GM12878 (cell line): ENCODE measurements around the gene EPB41L4A. TPM values are rescaled to one million over a fixed set of nuclear protein-coding genes. Genes with fewer than 3 reads are reported as not detected.
A peak's percentile ranks its signal among the peaks of the same experiment; 100 is the strongest.

ENCODE experiments used
- ATAC-seq: fragments of 200-7000 bp; cut with Tn5 transposase; 3 replicates; pipeline ENCODE4 v1.9.1; 2020; ENCODE audit warnings: mild to moderate bottlenecking, moderate library complexity
- BruUV-seq: library from RNA; stranded (reverse); fragments of 400-500 nt; replicated peaks from 2 replicates; lab custom pipeline; 2021; lab: Mats Ljungman, UMichigan
- CTCF ChIA-PET: fragments of 300-600 bp; sonication (Branson Sonifier 250); formaldehyde crosslinking; extraction: SDS; loops from one replicate; lab custom pipeline; 2021; ENCODE audit warnings: inconsistent platforms; lab: Yijun Ruan, JAX
- POLR2A ChIA-PET: fragments of 350-600 bp; formaldehyde crosslinking; extraction: SDS; loops from one replicate; lab custom pipeline; 2021; ENCODE audit warnings: inconsistent platforms; lab: Charles Lee
- RAD21 ChIA-PET: fragments of 300-600 bp; sonication (Branson Sonifier 250); formaldehyde crosslinking; loops from one replicate; lab custom pipeline; 2023; ENCODE audit warnings: antibody characterized with exemption; ENCODE audit not compliant: unreplicated experiment; lab: Charles Lee
- SMC1A ChIA-PET: fragments of 300-600 bp; sonication (Branson Sonifier 250); formaldehyde crosslinking; loops from one replicate; lab custom pipeline; 2023; ENCODE audit not compliant: unreplicated experiment, uncharacterized antibody; lab: Charles Lee
- DNase-seq: peaks from one replicate; pipeline ENCODE4 v3.0.0-alpha.2; 2011; ENCODE audit warnings: low read depth, low spot score
- FAIRE-seq: peaks from 3 replicates; lab custom pipeline; 2011; peaks lifted over from hg19 to GRCh38; lab: Jason Lieb, UNC
- H2AFZ ChIP-seq: 2 replicates; pipeline ENCODE4 v1.6.0; 2011; ENCODE audit warnings: low read depth, low read length, control low read depth; ENCODE audit not compliant: control insufficient read depth
- H3K27ac ChIP-seq: 2 replicates; pipeline ENCODE4 v1.5.1; 2011; ENCODE audit warnings: control low read depth; ENCODE audit not compliant: control insufficient read depth, insufficient read depth
- H3K27me3 ChIP-seq, 2 experiments: replicated peaks in 1 of 2; 2 replicates each; pipeline versions ENCODE4 v1.6.0 to v1.6.1; 2011; ENCODE audit warnings: low read length in 1 of 2; ENCODE audit not compliant: control insufficient read depth in 2 of 2, insufficient read depth in 2 of 2
- H3K36me3 ChIP-seq, 2 experiments: 2 replicates each; pipeline ENCODE4 v1.5.1; 2011; ENCODE audit warnings: low read length in 1 of 2; ENCODE audit not compliant: control insufficient read depth in 2 of 2, insufficient read depth in 2 of 2
- H3K4me1 ChIP-seq: 2 replicates; pipeline ENCODE4 v1.6.1; 2011; ENCODE audit warnings: mild to moderate bottlenecking, low read length, moderate library complexity, mixed read lengths; ENCODE audit not compliant: control insufficient read depth, insufficient read depth
- H3K4me2 ChIP-seq: 2 replicates; pipeline ENCODE4 v1.6.0; 2011; ENCODE audit warnings: control low read depth; ENCODE audit not compliant: control insufficient read depth, insufficient read depth
- H3K4me3 ChIP-seq: fragments of 200-600 bp; sonication (generic); 2 replicates; pipeline ENCODE4 v1.5.1; 2016
- H3K79me2 ChIP-seq: 2 replicates; pipeline ENCODE4 v1.6.0; 2011; ENCODE audit warnings: low read length; ENCODE audit not compliant: control insufficient read depth, insufficient read depth
- H3K9ac ChIP-seq: 2 replicates; pipeline ENCODE4 v1.8.0; 2011; ENCODE audit warnings: low read length, control low read depth, mixed read lengths; ENCODE audit not compliant: control insufficient read depth, insufficient read depth
- H3K9me3 ChIP-seq: replicated peaks from 3 replicates; pipeline ENCODE4 v1.5.1; 2011; ENCODE audit warnings: mild to moderate bottlenecking, low read length; ENCODE audit not compliant: control insufficient read depth, insufficient read depth
- H4K20me1 ChIP-seq: 2 replicates; pipeline ENCODE4 v1.6.0; 2011; ENCODE audit not compliant: control insufficient read depth, insufficient read depth
- BMI1 ChIP-seq: fragments of 450-650 bp; IDR thresholded peaks from 2 replicates; pipeline ENCODE4 v1.6.1; 2016; ENCODE audit warnings: mild to moderate bottlenecking, moderate library complexity, borderline replicate concordance
- CREM ChIP-seq: IDR thresholded peaks from 2 replicates; pipeline ENCODE4 v1.6.1; 2014; ENCODE audit warnings: antibody characterized with exemption, low read depth
- DPF2 ChIP-seq: fragments of 450-650 bp; IDR thresholded peaks from 2 replicates; pipeline ENCODE4 v1.6.1; 2017; ENCODE audit warnings: mild to moderate bottlenecking
- GATAD2B ChIP-seq: fragments of 450-650 bp; conservative IDR thresholded peaks from 2 replicates; pipeline ENCODE4 v1.6.1; 2017; ENCODE audit warnings: low read depth, mild to moderate bottlenecking, moderate library complexity
- NFXL1 ChIP-seq: fragments of 450-650 bp; IDR thresholded peaks from 2 replicates; pipeline ENCODE4 v1.6.1; 2017; ENCODE audit warnings: antibody characterized with exemption, mild to moderate bottlenecking, borderline replicate concordance
- NRF1 ChIP-seq: conservative IDR thresholded peaks from 2 replicates; pipeline ENCODE4 v1.6.1; 2011; ENCODE audit warnings: mild to moderate bottlenecking, low read depth, low read length, improper control_type of control experiment
- SMAD5 ChIP-seq: IDR thresholded peaks from 2 replicates; pipeline ENCODE4 v1.6.1; 2016; ENCODE audit warnings: antibody characterized with exemption, low read depth
- SREBF1 ChIP-seq: IDR thresholded peaks from 2 replicates; pipeline ENCODE4 v1.6.1; 2012; ENCODE audit warnings: mild to moderate bottlenecking, low read length
- ZBTB11 ChIP-seq: fragments of 450-650 bp; formaldehyde crosslinking; IDR thresholded peaks from 2 replicates; pipeline ENCODE4 v1.5.0; 2022; ENCODE audit warnings: mild to moderate bottlenecking, missing genetic modification characterization
- ZNF274 ChIP-seq: IDR thresholded peaks from one replicate; pipeline ENCODE4 v1.8.0; 2011; ENCODE audit not compliant: insufficient read length, insufficient read depth
- WGBS: methylation state at CpG from one replicate; pipeline ENCODE4 v1.1.6; 2016; ENCODE audit warnings: low lambda C conversion rate; ENCODE audit not compliant: insufficient replicate concordance, insufficient coverage; ENCODE audit errors: missing lambda C conversion rate; 5-methylcytosine and 5-hydroxymethylcytosine counted together
- in situ Hi-C: fragments of 300-500 bp; cut with MboI; formaldehyde crosslinking; loops from 9 replicates; pipeline ENCODE4 v1.14.3; 2018; ENCODE audit warnings: mixed read lengths
- intact Hi-C: fragments of 100-400 bp; cut with micrococcal nuclease; formaldehyde crosslinking; loops from one replicate; pipeline ENCODE4 v1.14.2; 2022; ENCODE audit not compliant: unreplicated experiment
- polyA plus RNA-seq, 11 experiments: library from polyadenylated mRNA; depleted of rRNA in 4 of 11; unstranded in 6 of 11; stranded (reverse) in 5 of 11; fragments of >200 nt; fragmentation: Nextera tagmentation in 4 of 11; fragmentation: Illumina TruSeq in 1 of 11; extraction: Ambion mirVana in 4 of 11; extraction: Trizol in 1 of 11; gene quantifications; 1 replicate in 1 of 11; 2 replicates in 10 of 11; pipeline versions ENCODE4 v1.2.1 to v1.2.3, GENCODE V29; 2011 to 2016; ENCODE audit warnings: inconsistent platforms in 2 of 11, missing spikeins in 2 of 11, low read depth in 1 of 11
- total RNA-seq, 4 experiments: library from RNA; depleted of rRNA in 3 of 4; stranded (reverse); fragments of >200 nt in 3 of 4; fragmentation: Illumina TruSeq in 1 of 4; extraction: Trizol in 1 of 4; gene quantifications; 2 replicates each; pipeline versions ENCODE4 v1.2.1 to v1.2.3, GENCODE V29; 2013 to 2021

Gene EPB41L4A
- total and polyA plus RNA-seq, 10 of the 15 experiments (the other 5 are each of a cell fraction or from before 2014, with no cell fraction given) = 0.10 to 0.67 (median 0.30) TPM

GRCh38 chr5:112183874-112184273, 235.2 kb downstream of the EPB41L4A start (continued):
- TF ChIP-seq GATAD2B = no peak
- TF ChIP-seq DPF2 = no peak
- TF ChIP-seq CREM = no peak

- no peak overlapping the region for H3K4me2 ChIP-seq
- FAIRE-seq = no peak
- BruUV-seq = no TSS peak
- H3K4me3 ChIP-seq = no peak overlapping the region
- no peak overlapping the region for H2AFZ ChIP-seq
- in situ Hi-C loops = no loop called here
- H4K20me1 ChIP-seq = no peaks in the 10 kb centered on the region
- H3K4me1 ChIP-seq = no peaks in the 10 kb centered on the region
- no peaks in the 10 kb centered on the region for H3K79me2 ChIP-seq
- intact Hi-C loops = no loop called here
- SMC1A ChIA-PET = interaction anchor here (1.5 kb wide), 1 partner anchor 8 kb away, joined by 7 read pairs; no protein-coding TSS in a partner anchor
- TF ChIP-seq BMI1 (peak; percentile 58), SREBF1 (no peak)
- TF ChIP-seq, all 136 proteins: peak for 1
- ChIA-PET RAD21 (no interaction called here), CTCF (interaction anchor here (0.6 to 3.9 kb wide), 2 partner anchors 8 to 203 kb away, joined by 3 to 23 read pairs; no protein-coding TSS in a partner anchor), POLR2A (no interaction called here)
- DNase-seq (no peak), ATAC-seq (no peak; the same call in 2 of the 3 replicates)
- 42% methylated on average over 8 of the region's 8 CpGs for WGBS
- Histone ChIP-seq H3K27ac (no peak overlapping the region), H3K27me3 (no peaks in the 10 kb centered on the region; a peak in 2 of 4 replicates), H3K36me3 (no peaks in the 10 kb centered on the region), H3K9me3 (no peaks in the 10 kb centered on the region), H3K9ac (no peak overlapping the region)
Measured at GRCh38 chr5:112183103-112183711, 235.9 kb downstream of the EPB41L4A start.

GRCh38 chr5:112179290-112179689, 239.8 kb downstream of the EPB41L4A start:
- no peaks in the 10 kb centered on the region for H4K20me1 ChIP-seq
- 0% methylated on average over 1 of the region's 1 CpG for WGBS
- H3K36me3 ChIP-seq = no peaks in the 10 kb centered on the region
- no peak overlapping the region for H2AFZ ChIP-seq
- CTCF ChIA-PET = interaction anchor here (1.2 kb wide), 1 partner anchor 241 kb away, joined by 3 read pairs; no protein-coding TSS in a partner anchor
- no peak for DNase-seq
- H3K79me2 ChIP-seq = no peaks in the 10 kb centered on the region
- intact Hi-C loops = loop anchor here (5.0 to 10.0 kb wide), 3 partner anchors 348 to 1426 kb away; no protein-coding TSS in a partner anchor
- no peak overlapping the region for H3K27ac ChIP-seq
- no TSS peak for BruUV-seq
- no peaks in the 10 kb centered on the region for H3K9me3 ChIP-seq
- H3K4me2 ChIP-seq = no peak overlapping the region
- RAD21 ChIA-PET = interaction anchor here (1.0 kb wide), 1 partner anchor 313 kb away, joined by 3 read pairs; no protein-coding TSS in a partner anchor
- ATAC-seq = no peak
- FAIRE-seq = peak; percentile 71
- no peak overlapping the region for H3K4me3 ChIP-seq
- peaks cover 0 to 2% of the 10 kb centered on the region in 2 experiments; a peak in 2 of 4 replicates for H3K27me3 ChIP-seq
- TF ChIP-seq ZBTB11 (CRISPR knock-in tag) = no peak
- no peak for TF ChIP-seq NFXL1
- TF ChIP-seq SMAD5 = no peak
- no peak for TF ChIP-seq ZNF274
- no peak for TF ChIP-seq NRF1
- H3K9ac ChIP-seq = no peak overlapping the region
- no peaks in the 10 kb centered on the region for H3K4me1 ChIP-seq
- SMC1A ChIA-PET = no interaction called here
- POLR2A ChIA-PET = no interaction called here
- in situ Hi-C loops = no loop called here
